ENCODE results near the gene TRIO. TPM values are rescaled to one million over a fixed set of nuclear protein-coding genes. Genes with fewer than 3 reads are reported as not detected.

TRIO gene
- total RNA-seq, 4 donors from 2014 or later: 290 to 370 (median 346) TPM

GRCh38 chr5:14528115-14528514 lies 385.0 kb downstream of the TRIO start:
- no peaks in the 10 kb centered on the region for H3K27me3 ChIP-seq
- no peak for TF ChIP-seq EP300 (IDR thresholded peaks at IDR 0.05)
- TF ChIP-seq POLR2A (IDR thresholded peaks at IDR 0.05): no peak
- TF ChIP-seq, protein P1, sequence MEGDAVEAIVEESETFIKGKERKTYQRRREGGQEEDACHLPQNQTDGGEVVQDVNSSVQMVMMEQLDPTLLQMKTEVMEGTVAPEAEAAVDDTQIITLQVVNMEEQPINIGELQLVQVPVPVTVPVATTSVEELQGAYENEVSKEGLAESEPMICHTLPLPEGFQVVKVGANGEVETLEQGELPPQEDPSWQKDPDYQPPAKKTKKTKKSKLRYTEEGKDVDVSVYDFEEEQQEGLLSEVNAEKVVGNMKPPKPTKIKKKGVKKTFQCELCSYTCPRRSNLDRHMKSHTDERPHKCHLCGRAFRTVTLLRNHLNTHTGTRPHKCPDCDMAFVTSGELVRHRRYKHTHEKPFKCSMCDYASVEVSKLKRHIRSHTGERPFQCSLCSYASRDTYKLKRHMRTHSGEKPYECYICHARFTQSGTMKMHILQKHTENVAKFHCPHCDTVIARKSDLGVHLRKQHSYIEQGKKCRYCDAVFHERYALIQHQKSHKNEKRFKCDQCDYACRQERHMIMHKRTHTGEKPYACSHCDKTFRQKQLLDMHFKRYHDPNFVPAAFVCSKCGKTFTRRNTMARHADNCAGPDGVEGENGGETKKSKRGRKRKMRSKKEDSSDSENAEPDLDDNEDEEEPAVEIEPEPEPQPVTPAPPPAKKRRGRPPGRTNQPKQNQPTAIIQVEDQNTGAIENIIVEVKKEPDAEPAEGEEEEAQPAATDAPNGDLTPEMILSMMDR (IDR thresholded peaks at IDR 0.05): no peak
- no peak overlapping the region for H3K4me3 ChIP-seq
- no peak for DNase-seq (ENCODE audit: low spot score in 2 of 2)
- H3K4me1 ChIP-seq: no peaks in the 10 kb centered on the region
- no peaks in the 10 kb centered on the region for H3K36me3 ChIP-seq
- H3K9me3 ChIP-seq: no peaks in the 10 kb centered on the region
- 70 to 72% methylated on average over 6 of the region's 6 CpGs for WGBS, 2 donors
- H3K27ac ChIP-seq: no peak overlapping the region

- TF ChIP-seq POLR2A (IDR thresholded peaks at IDR 0.05): no peak
These were observed 385.8 kb downstream of the TRIO start for GRCh38 chr5:14528926-14529325.

GRCh38 chr5:14531668-14532067 lies 388.5 kb downstream of the TRIO start:
- Histone ChIP-seq H3K4me3 (no peak overlapping the region), H3K27me3 (no peaks in the 10 kb centered on the region), H3K36me3 (no peaks in the 10 kb centered on the region), H3K4me1 (peaks cover 0 to 7% (median 0%) of the 10 kb centered on the region in 4 donors), H3K9me3 (no peaks in the 10 kb centered on the region), H3K27ac (no peak overlapping the region)
- WGBS, 2 donors: 71 to 74% methylated on average over 7 of the region's 7 CpGs
- DNase-seq (ENCODE audit: low spot score in 2 of 2): no peak
- TF ChIP-seq, protein P1 (IDR thresholded peaks at IDR 0.05): no peak
- no peak for TF ChIP-seq EP300 (IDR thresholded peaks at IDR 0.05)
- TF ChIP-seq POLR2A (IDR thresholded peaks at IDR 0.05): no peak

More at GRCh38 chr5:14528926-14529325, 385.8 kb downstream of the TRIO start:
- WGBS, 2 donors: 76 to 77% methylated on average over 1 of the region's 1 CpG
- H3K4me3 ChIP-seq: no peak overlapping the region
- H3K9me3 ChIP-seq: no peaks in the 10 kb centered on the region
- DNase-seq (ENCODE audit: low spot score in 2 of 2): no peak
- no peaks in the 10 kb centered on the region for H3K4me1 ChIP-seq
- H3K27ac ChIP-seq: no peak overlapping the region
- H3K27me3 ChIP-seq: no peaks in the 10 kb centered on the region
- no peaks in the 10 kb centered on the region for H3K36me3 ChIP-seq

DNA sequence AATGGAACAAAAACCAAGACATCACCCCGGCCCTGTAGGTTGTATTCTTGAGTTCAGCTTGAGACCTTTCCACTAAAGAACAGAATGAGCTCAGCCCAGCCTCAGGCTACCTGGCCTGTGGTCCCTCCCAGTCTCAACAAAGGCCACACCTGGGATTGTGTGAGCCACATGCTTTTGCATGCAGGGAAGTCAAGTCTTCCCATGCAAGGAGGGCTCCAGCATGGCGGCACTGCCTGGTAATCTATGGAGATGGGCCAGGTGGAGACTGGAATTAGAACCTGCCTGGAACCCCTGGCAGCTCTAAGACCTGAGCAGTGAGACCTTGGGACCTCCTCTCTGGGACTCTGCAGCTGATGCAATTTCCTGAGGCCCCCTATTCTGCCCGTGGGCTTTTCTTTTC lies 389.0 kb downstream of the TRIO start:
- 75 to 82% methylated on average over 3 of the region's 3 CpGs for WGBS, 2 donors

DNA sequence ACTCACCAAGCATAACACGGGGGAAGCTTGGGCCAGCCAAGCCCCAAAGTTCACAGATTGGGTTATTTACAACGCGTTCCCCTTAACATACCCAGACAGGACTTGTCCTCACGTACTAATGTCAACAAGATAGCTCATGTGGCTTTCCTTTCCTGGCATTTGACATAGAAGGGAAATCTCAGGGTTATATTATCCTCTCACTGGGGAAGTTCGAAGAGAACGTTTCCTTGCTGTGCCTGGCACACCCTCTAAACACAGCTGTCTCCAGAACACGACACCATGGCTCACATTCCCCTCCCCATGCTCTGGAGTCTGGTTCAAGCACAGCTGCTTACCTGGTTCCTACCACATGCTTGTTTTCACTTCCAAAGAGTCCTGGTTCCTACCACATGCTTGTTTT lies 391.6 kb downstream of the TRIO start:
- peak in 1 of 2 donors; percentile 16 for DNase-seq (ENCODE audit: low spot score in 2 of 2)
- H3K27me3 ChIP-seq: no peaks in the 10 kb centered on the region
- H3K4me1 ChIP-seq: peaks cover 0 to 7% (median 0%) of the 10 kb centered on the region in 4 donors
- H3K36me3 ChIP-seq: no peaks in the 10 kb centered on the region
- no peaks in the 10 kb centered on the region for H3K9me3 ChIP-seq
- H3K4me3 ChIP-seq: no peak overlapping the region
- TF ChIP-seq POLR2A (IDR thresholded peaks at IDR 0.05) (no peak), EP300 (IDR thresholded peaks at IDR 0.05) (peak in 1 of 2 donors; percentile 43)
- 22 to 25% methylated on average over 7 of the region's 7 CpGs for WGBS, 2 donors
- H3K27ac ChIP-seq: no peak overlapping the region

More for the DNA sequence above, 389.0 kb downstream of the TRIO start:
- H3K27ac ChIP-seq: no peak overlapping the region
- no peak for TF ChIP-seq EP300 (IDR thresholded peaks at IDR 0.05)
- no peak for TF ChIP-seq POLR2A (IDR thresholded peaks at IDR 0.05)
- TF ChIP-seq, protein P1 (IDR thresholded peaks at IDR 0.05): no peak
- no peaks in the 10 kb centered on the region for H3K9me3 ChIP-seq
- no peak for DNase-seq (ENCODE audit: low spot score in 2 of 2)
- peaks cover 0 to 7% (median 0%) of the 10 kb centered on the region in 4 donors for H3K4me1 ChIP-seq
- no peaks in the 10 kb centered on the region for H3K36me3 ChIP-seq
- H3K4me3 ChIP-seq: no peak overlapping the region
- no peaks in the 10 kb centered on the region for H3K27me3 ChIP-seq

DNA sequence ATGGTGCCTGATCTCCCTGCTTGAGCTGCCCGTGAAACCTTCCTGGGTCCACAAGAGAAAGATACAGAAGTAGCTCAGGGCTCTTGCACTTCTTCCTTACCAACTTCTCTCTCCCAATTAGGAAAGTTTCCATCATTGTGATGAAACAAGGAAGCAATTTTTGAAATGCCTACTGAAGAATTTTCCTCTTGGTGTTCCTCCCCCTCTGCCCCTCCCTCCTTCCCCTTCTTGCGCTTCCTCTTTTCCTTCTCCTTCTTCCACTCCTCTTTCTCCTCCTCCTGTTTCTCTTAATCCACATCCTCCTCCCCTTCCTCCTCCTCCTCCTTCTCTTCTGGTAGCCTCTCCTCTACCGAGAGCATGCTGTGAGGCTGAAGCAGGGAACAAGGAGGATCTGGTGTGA lies 402.2 kb downstream of the TRIO start:
- Histone ChIP-seq H3K4me1 (no peaks in the 10 kb centered on the region), H3K4me3 (no peak overlapping the region), H3K27ac (no peak overlapping the region), H3K36me3 (no peaks in the 10 kb centered on the region), H3K9me3 (peaks cover 0 to 20% (median 2%) of the 10 kb centered on the region in 4 donors), H3K27me3 (no peaks in the 10 kb centered on the region)
- peak in 1 of 2 donors; percentile 78 for TF ChIP-seq EP300 (IDR thresholded peaks at IDR 0.05)
- TF ChIP-seq, protein P1 (IDR thresholded peaks at IDR 0.05): no peak
- TF ChIP-seq POLR2A (IDR thresholded peaks at IDR 0.05): no peak
- DNase-seq (ENCODE audit: low spot score in 2 of 2): peak in 1 of 2 donors; percentile 21
- WGBS, 2 donors: 57 to 60% methylated on average over 3 of the region's 3 CpGs
